DOHH2 (cell line): ENCODE data around the gene CAPRIN1.

Experiments used
- H3F3A ChIP-seq: fragments of 200-600 bp; sonication (generic), shearing (Covaris generic); 2 replicates; pipeline ENCODE4 v1.6.0; 2016; ENCODE audit warnings: antibody characterized with exemption, mild to moderate bottlenecking; ENCODE audit not compliant: control insufficient read depth, insufficient read depth
- H3K27ac ChIP-seq: fragments of 200-600 bp; sonication (generic); 2 replicates; pipeline ENCODE4 v1.5.1; 2014; ENCODE audit warnings: low read depth, mild to moderate bottlenecking, low read length, moderate library complexity
- H3K27me3 ChIP-seq: fragments of 200-600 bp; sonication (generic); 2 replicates; pipeline ENCODE4 v1.6.1; 2014; ENCODE audit warnings: mild to moderate bottlenecking, low read length, mixed read lengths; ENCODE audit not compliant: control insufficient read depth
- H3K36me3 ChIP-seq: fragments of 200-600 bp; sonication (generic); 2 replicates; pipeline ENCODE4 v1.6.1; 2014; ENCODE audit warnings: mild to moderate bottlenecking, low read length, moderate library complexity, mixed read lengths; ENCODE audit not compliant: control insufficient read depth
- H3K4me1 ChIP-seq: fragments of 200-600 bp; sonication (generic); 2 replicates; pipeline ENCODE4 v1.6.1; 2014; ENCODE audit warnings: mild to moderate bottlenecking, low read length, mixed read lengths; ENCODE audit not compliant: control insufficient read depth
- H3K4me2 ChIP-seq: fragments of 200-600 bp; sonication (generic); 2 replicates; pipeline ENCODE4 v1.6.0; 2014; ENCODE audit warnings: mild to moderate bottlenecking, low read length, moderate library complexity
- H3K4me3 ChIP-seq: fragments of 200-600 bp; sonication (generic); 2 replicates; pipeline ENCODE4 v1.5.1; 2014; ENCODE audit warnings: mild to moderate bottlenecking, low read length, mixed read lengths
- H3K79me2 ChIP-seq: fragments of 200-600 bp; sonication (generic); 2 replicates; pipeline ENCODE4 v1.6.1; 2014; ENCODE audit warnings: mild to moderate bottlenecking, low read length, mixed read lengths; ENCODE audit not compliant: control insufficient read depth
- H3K9me2 ChIP-seq: fragments of 200-600 bp; sonication (generic); replicated peaks from 2 replicates; pipeline ENCODE4 v1.6.1; 2014; ENCODE audit warnings: mild to moderate bottlenecking, low read length, mixed read lengths; ENCODE audit not compliant: control insufficient read depth
- H3K9me3 ChIP-seq: fragments of 200-600 bp; sonication (generic); 2 replicates; pipeline ENCODE4 v1.6.1; 2014; ENCODE audit warnings: antibody characterized with exemption, low read length, mixed read lengths; ENCODE audit not compliant: control insufficient read depth, insufficient read depth
- H4K20me1 ChIP-seq: fragments of 200-600 bp; sonication (generic); 2 replicates; pipeline ENCODE4 v1.6.0; 2014; ENCODE audit warnings: low read depth, mild to moderate bottlenecking, antibody characterized with exemption, low read length, moderate library complexity; ENCODE audit not compliant: control insufficient read depth, insufficient read depth
- EZH2phosphoT487 ChIP-seq: fragments of 200-600 bp; sonication (generic); IDR thresholded peaks from 2 replicates; pipeline ENCODE4 v1.6.1; 2017; ENCODE audit warnings: borderline replicate concordance, mild to moderate bottlenecking, antibody characterized with exemption, low read length, moderate library complexity, mixed read lengths
- TF ChIP-seq, protein P1 (sequence below): fragments of 200-600 bp; sonication (generic); IDR thresholded peaks from one replicate; pipeline ENCODE4 v1.5.1; 2014; ENCODE audit warnings: antibody characterized with exemption, mild to moderate bottlenecking, low read depth, low read length; ENCODE audit not compliant: poor library complexity, severe bottlenecking

Gene CAPRIN1

DNA sequence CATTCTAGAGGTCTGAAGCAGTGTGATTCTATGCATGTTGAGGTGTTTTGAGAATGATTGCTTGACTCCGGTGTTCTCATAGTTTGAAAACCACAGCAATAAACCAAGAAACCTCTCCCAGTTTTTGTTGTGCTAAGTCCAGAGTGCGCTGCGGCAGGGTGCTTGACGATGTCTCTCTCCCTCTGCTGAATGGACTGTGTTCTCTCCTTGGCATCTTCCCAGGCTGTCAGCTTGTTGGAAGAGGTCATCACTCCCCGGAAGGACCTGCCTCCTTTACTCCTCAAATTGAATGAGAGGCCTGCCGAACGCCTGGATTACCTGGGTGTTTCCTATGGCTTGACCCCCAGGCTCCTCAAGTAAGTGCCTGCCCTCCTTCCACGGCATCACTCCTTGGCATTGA, 84.9 kb downstream of the CAPRIN1 start:
- Histone ChIP-seq H3K27me3 (no peaks in the 10 kb centered on the region), H3K27ac (no peak overlapping the region), H3K36me3 (peaks cover 91% of the 10 kb centered on the region), H4K20me1 (0 out of 2 replicates have a peak, but pooled peaks cover 4% of the 10 kb centered on the region), H3K9me2 (no peaks in the 10 kb centered on the region), H3K4me2 (no peak overlapping the region), H3K4me3 (no peak overlapping the region), H3F3A (no peaks in the 10 kb centered on the region), H3K79me2 (no peaks in the 10 kb centered on the region), H3K4me1 (no peaks in the 10 kb centered on the region), H3K9me3 (no peaks in the 10 kb centered on the region)
- TF ChIP-seq, protein P1, sequence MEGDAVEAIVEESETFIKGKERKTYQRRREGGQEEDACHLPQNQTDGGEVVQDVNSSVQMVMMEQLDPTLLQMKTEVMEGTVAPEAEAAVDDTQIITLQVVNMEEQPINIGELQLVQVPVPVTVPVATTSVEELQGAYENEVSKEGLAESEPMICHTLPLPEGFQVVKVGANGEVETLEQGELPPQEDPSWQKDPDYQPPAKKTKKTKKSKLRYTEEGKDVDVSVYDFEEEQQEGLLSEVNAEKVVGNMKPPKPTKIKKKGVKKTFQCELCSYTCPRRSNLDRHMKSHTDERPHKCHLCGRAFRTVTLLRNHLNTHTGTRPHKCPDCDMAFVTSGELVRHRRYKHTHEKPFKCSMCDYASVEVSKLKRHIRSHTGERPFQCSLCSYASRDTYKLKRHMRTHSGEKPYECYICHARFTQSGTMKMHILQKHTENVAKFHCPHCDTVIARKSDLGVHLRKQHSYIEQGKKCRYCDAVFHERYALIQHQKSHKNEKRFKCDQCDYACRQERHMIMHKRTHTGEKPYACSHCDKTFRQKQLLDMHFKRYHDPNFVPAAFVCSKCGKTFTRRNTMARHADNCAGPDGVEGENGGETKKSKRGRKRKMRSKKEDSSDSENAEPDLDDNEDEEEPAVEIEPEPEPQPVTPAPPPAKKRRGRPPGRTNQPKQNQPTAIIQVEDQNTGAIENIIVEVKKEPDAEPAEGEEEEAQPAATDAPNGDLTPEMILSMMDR, result no peak
- no peak for TF ChIP-seq EZH2phosphoT487

DNA sequence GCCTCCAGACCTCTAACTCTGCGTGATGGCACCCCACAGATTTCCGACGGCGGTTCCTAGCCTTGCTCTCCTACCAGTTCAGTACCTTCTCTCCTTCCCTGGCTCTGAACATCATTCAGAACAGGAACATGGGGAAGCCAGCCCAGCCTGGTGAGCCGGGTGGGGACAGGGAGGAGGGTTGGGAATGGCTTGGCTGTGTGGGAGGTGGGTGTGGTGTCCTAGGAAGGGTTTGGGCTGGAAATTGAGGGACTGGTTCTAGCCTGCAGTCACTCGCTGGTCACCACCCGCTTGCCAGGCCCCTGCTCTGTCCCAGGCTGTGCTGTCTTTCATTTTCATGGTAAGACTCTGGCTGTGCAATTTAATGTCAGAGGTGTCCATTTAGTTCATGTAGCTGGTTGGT, 87.8 kb downstream of the CAPRIN1 start:
- no peaks in the 10 kb centered on the region for H3K79me2 ChIP-seq
- no peak for TF ChIP-seq EZH2phosphoT487
- TF ChIP-seq, protein P1, result no peak
- no peaks in the 10 kb centered on the region for H3K4me1 ChIP-seq
- no peaks in the 10 kb centered on the region for H3K27me3 ChIP-seq
- no peak overlapping the region for H3K4me3 ChIP-seq
- 0 out of 2 replicates have a peak, but pooled peaks cover 4% of the 10 kb centered on the region for H4K20me1 ChIP-seq
- no peaks in the 10 kb centered on the region for H3F3A ChIP-seq
- H3K27ac ChIP-seq, result no peak overlapping the region
- no peaks in the 10 kb centered on the region for H3K9me2 ChIP-seq
- peaks cover 96% of the 10 kb centered on the region for H3K36me3 ChIP-seq
- no peak overlapping the region for H3K4me2 ChIP-seq
- no peaks in the 10 kb centered on the region for H3K9me3 ChIP-seq

DNA sequence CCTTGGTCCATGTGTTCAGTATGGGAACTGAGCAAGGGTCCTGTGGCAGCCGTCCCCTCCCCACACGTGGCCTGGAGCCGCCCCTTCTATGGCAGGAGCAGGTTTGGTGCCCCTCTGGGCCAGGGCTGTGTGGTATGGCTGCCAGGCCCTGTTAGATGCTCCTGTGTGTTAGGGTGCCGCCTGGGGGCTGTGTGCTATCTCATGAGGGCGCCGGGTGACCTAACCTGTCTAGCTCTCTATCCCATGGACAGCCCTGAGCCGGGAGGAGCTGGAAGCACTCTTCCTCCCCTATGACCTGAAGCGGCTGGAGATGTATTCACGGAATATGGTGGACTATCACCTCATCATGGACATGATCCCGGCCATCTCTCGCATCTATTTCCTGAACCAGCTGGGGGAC, 88.6 kb downstream of the CAPRIN1 start:
- Histone ChIP-seq H3K4me2 (no peak overlapping the region), H4K20me1 (0 out of 2 replicates have a peak, but pooled peaks cover 4% of the 10 kb centered on the region), H3K79me2 (no peaks in the 10 kb centered on the region), H3K9me3 (no peaks in the 10 kb centered on the region), H3K36me3 (peaks cover 96% of the 10 kb centered on the region), H3F3A (no peaks in the 10 kb centered on the region), H3K4me1 (peaks cover 4% of the 10 kb centered on the region), H3K4me3 (no peak overlapping the region), H3K27ac (no peak overlapping the region), H3K9me2 (no peaks in the 10 kb centered on the region), H3K27me3 (no peaks in the 10 kb centered on the region)
- TF ChIP-seq, protein P1, result no peak
- no peak for TF ChIP-seq EZH2phosphoT487

DNA sequence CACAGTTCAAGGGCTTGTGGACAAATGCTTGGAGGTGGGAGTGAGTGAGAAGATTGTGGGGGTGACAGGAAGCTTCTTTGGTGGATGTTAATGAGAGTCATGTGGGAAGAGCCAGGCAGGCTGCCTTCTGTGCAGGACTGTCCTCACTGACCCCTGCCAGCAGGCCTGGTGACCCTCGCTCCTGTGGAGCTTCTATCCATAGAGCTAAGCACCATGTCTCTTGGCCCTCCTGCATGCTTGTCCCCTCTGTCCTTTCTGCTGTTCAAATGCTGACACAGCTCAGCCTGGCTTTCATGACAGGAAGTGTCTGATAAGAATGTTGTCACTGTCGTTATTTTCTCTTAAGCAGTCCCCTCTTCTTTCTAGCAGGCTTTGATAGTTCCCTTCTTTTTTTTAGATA, 91.5 kb downstream of the CAPRIN1 start:
- H3K27me3 ChIP-seq, result no peaks in the 10 kb centered on the region
- peaks cover 10% of the 10 kb centered on the region for H3K4me1 ChIP-seq
- no peak overlapping the region for H3K27ac ChIP-seq
- H3K36me3 ChIP-seq, result peaks cover 97% of the 10 kb centered on the region
- H3K4me3 ChIP-seq, result no peak overlapping the region
- no peaks in the 10 kb centered on the region for H3K79me2 ChIP-seq
- H4K20me1 ChIP-seq, result no peaks in the 10 kb centered on the region
- H3K9me2 ChIP-seq, result no peaks in the 10 kb centered on the region
- no peaks in the 10 kb centered on the region for H3F3A ChIP-seq
- H3K9me3 ChIP-seq, result no peaks in the 10 kb centered on the region
- H3K4me2 ChIP-seq, result no peak overlapping the region
- TF ChIP-seq EZH2phosphoT487, result no peak
- TF ChIP-seq, protein P1, result no peak
